ENCODE results near the gene TMEM121B. TPM values are rescaled to one million over a fixed set of nuclear protein-coding genes. Genes with fewer than 3 reads are reported as not detected.

Gene TMEM121B
- polyA plus RNA-seq, 4 donors = 0.28 to 0.45 (median 0.44) TPM; not detected in 1

DNA sequence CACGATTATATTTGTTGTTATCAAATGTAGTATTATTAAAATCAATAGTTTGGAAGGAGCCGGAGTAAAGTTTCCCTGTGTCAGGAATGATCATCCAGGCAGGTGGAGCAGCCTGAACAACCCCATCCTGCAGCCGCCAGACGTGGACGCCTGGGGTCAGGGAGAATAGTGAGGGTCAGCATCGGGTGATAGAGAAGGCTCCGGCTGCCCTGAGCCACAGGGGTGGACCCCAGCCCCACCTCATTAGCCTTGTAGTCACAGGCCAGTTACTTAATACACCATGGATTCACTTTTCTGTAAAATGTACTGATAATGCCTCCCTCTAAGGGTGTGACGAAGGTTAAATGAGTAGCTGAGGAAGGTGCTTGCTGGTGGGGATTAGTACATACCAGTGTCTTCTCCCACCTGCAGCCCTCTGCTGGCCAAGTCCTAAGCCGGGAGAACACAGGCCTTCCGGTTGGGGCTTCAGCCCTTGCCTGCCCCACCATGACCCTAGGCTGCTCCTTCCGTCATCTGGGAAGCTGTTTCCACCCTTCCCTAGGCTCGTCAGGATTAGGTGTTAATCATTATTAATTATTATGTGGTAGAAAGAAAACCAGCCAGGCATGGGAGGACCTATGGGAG lies 14.9 kb downstream of the TMEM121B start:
- Histone ChIP-seq H3K27ac (ENCODE audit: low read depth in 1 of 3, low read length in 2 of 3) (no peak overlapping the region), H3K4me1 (ENCODE audit: control insufficient read depth in 3 of 3, insufficient read depth in 2 of 3, low read depth in 1 of 3, low read length in 2 of 3) (no peaks in the 10 kb centered on the region), H3K4me3 (ENCODE audit: low read depth in 1 of 3, low read length in 3 of 3) (no peak overlapping the region), H3K36me3 (ENCODE audit: control insufficient read depth in 3 of 3, insufficient read depth in 2 of 3, low read depth in 1 of 3, low read length in 3 of 3) (peaks cover 27 to 39% (median 36%) of the 10 kb centered on the region in 3 donors), H3K9me3 (ENCODE audit: control insufficient read depth in 2 of 2, insufficient read depth in 1 of 2, low read depth in 1 of 2, low read length in 1 of 2) (no peaks in the 10 kb centered on the region), H3K27me3 (ENCODE audit: control insufficient read depth in 3 of 3, insufficient read depth in 3 of 3, low read length in 3 of 3) (no peaks in the 10 kb centered on the region)
- WGBS, 3 donors = 86 to 87% (median 87%) methylated on average over 12 of the region's 12 CpGs
- DNase-seq (no peak), FAIRE-seq (no peak)

DNA sequence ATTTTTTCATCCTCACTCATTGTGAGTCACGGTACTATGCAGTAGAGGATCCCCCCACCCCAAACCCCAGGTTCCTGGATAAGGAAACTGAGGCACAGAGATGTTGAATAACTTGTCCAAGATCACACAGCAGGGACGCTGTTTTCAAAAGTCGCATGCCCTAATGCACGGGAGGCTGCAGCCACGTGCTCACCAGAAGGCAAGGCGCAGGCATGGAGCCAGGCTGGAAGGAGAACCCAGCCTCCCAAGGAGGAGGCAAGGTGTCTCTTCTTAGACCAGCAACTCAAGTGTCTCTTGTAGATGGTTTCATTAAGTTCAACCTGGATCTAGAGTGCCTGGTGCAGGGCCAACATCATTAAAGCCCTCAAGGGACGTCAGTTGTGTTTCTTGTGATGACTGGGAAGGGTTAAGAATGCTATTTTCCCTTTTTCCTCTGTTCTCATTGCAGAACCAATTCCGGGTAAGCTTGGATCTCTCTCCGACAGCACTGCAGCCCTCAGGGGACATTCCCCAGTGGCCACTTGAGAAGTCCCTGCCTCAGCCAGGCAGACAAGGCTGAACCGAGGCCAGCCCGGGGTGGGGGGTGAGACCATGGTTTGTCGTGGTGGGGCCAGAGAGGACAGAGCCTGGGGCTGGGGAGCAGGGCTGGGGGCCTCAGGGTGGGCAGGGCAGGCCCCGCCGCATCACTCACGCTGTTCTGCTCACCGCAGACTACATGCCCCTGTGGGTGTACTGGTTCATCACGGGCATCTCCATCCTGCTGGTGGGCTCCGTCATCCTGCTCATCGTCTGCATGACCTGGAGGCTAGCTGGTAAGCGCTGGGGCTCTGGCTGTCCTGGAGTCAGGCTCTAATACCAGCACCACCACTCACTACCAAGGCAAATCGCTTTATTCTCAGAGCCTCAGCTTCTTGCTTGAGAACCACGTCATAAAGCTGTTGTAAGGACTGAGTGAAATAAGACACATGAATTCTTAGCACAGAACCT lies 15.7 kb downstream of the TMEM121B start:
- no peak for FAIRE-seq

DNA sequence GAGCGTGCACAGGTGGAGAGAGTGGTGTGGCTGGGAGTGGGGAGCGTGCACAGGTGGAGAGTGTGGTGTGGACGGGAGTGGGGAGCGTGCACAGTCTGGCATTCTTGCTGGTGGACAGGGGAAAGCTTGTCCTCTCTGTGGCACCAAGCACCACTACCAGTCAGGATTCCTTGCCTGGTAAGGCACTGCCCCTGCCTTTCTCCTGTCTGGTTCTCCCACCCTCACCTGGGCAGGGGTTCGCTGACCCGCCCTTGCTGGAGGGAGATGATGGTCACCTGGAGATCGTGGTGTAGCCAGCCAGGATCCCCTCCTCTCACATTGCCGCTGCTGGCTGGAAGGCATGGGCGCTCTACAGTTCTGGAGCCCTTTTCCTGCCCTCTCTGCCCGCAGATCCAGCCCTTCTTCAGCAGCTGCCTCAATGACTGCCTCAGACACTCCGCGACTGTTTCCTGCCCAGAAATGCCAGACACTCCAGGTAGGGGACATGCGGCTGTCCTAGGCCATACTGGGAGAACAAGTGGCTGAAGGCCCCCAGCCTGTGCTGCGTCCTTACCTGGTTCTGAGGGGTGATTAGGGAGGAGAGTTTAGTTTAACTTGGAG lies 16.7 kb downstream of the TMEM121B start:
- Histone ChIP-seq H3K27ac (ENCODE audit: low read depth in 1 of 3, low read length in 2 of 3) (no peak overlapping the region), H3K4me1 (ENCODE audit: control insufficient read depth in 3 of 3, insufficient read depth in 2 of 3, low read depth in 1 of 3, low read length in 2 of 3) (no peaks in the 10 kb centered on the region), H3K9me3 (ENCODE audit: control insufficient read depth in 2 of 2, insufficient read depth in 1 of 2, low read depth in 1 of 2, low read length in 1 of 2) (no peaks in the 10 kb centered on the region), H3K4me3 (ENCODE audit: low read depth in 1 of 3, low read length in 3 of 3) (no peak overlapping the region), H3K27me3 (ENCODE audit: control insufficient read depth in 3 of 3, insufficient read depth in 3 of 3, low read length in 3 of 3) (no peaks in the 10 kb centered on the region), H3K36me3 (ENCODE audit: control insufficient read depth in 3 of 3, insufficient read depth in 2 of 3, low read depth in 1 of 3, low read length in 3 of 3) (peaks cover 30 to 50% (median 31%) of the 10 kb centered on the region in 3 donors)
- DNase-seq (no peak), FAIRE-seq (no peak)
- WGBS, 3 donors = 87 to 90% (median 89%) methylated on average over 14 of the region's 14 CpGs

More for the DNA sequence above, 15.7 kb downstream of the TMEM121B start:
- no peaks in the 10 kb centered on the region for H3K4me1 ChIP-seq (ENCODE audit: control insufficient read depth in 3 of 3, insufficient read depth in 2 of 3, low read depth in 1 of 3, low read length in 2 of 3)
- WGBS, 3 donors = 86 to 88% (median 88%) methylated on average over 22 of the region's 22 CpGs
- no peak overlapping the region for H3K4me3 ChIP-seq (ENCODE audit: low read depth in 1 of 3, low read length in 3 of 3)
- DNase-seq = no peak
- no peaks in the 10 kb centered on the region for H3K27me3 ChIP-seq (ENCODE audit: control insufficient read depth in 3 of 3, insufficient read depth in 3 of 3, low read length in 3 of 3)
- H3K27ac ChIP-seq (ENCODE audit: low read depth in 1 of 3, low read length in 2 of 3) = no peak overlapping the region
- H3K9me3 ChIP-seq (ENCODE audit: control insufficient read depth in 2 of 2, insufficient read depth in 1 of 2, low read depth in 1 of 2, low read length in 1 of 2) = no peaks in the 10 kb centered on the region
- peaks cover 29 to 48% (median 35%) of the 10 kb centered on the region in 3 donors for H3K36me3 ChIP-seq (ENCODE audit: control insufficient read depth in 3 of 3, insufficient read depth in 2 of 3, low read depth in 1 of 3, low read length in 3 of 3)

DNA sequence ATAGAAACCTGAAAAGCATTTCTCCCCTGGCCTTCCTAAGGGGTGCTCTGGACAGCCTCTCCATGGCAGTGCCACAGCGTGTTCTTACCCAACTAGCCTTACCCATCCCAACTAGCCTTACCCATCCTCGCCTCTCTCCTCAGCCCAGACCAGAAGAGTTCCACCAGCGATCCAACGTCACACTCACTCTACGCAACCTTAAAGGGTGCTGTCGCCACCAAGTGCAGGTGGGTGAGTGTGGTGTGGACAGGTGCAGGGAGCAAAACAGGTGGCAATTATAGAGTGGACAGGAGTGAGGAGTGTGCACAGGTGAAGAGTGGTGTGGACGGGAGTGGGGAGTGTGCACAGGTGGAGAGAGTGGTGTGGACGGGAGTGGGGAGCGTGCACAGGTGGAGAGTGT lies 17.8 kb downstream of the TMEM121B start:
- FAIRE-seq (no peak), DNase-seq (no peak)

DNA sequence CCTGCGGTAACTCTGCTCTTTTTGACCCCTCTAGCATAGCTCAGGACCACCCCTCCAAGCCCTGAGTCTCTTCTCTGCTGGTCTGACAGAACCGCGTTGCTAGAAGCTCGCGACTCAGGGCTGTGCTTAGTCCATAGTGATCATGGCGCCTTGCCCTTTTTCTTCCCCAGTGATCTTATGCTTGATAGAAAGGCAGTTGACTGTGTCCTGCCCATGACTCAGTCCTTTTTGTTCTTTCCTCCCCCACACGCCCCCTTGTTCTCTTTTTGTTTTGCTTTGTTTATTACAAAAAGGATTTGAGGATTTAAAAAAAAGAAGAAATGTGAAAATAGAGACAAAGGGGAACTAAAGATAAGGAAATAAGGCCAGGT lies 18.9 kb downstream of the TMEM121B start:
- DNase-seq (no peak), FAIRE-seq (no peak)
- Histone ChIP-seq H3K4me1 (ENCODE audit: control insufficient read depth in 3 of 3, insufficient read depth in 2 of 3, low read depth in 1 of 3, low read length in 2 of 3) (no peaks in the 10 kb centered on the region), H3K9me3 (ENCODE audit: control insufficient read depth in 2 of 2, insufficient read depth in 1 of 2, low read depth in 1 of 2, low read length in 1 of 2) (no peaks in the 10 kb centered on the region), H3K4me3 (ENCODE audit: low read depth in 1 of 3, low read length in 3 of 3) (no peak overlapping the region), H3K27ac (ENCODE audit: low read depth in 1 of 3, low read length in 2 of 3) (no peak overlapping the region), H3K27me3 (ENCODE audit: control insufficient read depth in 3 of 3, insufficient read depth in 3 of 3, low read length in 3 of 3) (no peaks in the 10 kb centered on the region), H3K36me3 (ENCODE audit: control insufficient read depth in 3 of 3, insufficient read depth in 2 of 3, low read depth in 1 of 3, low read length in 3 of 3) (peaks cover 20 to 58% (median 29%) of the 10 kb centered on the region in 3 donors)
- WGBS, 3 donors = 89 to 96% (median 94%) methylated on average over 7 of the region's 7 CpGs

More for the DNA sequence above, 17.8 kb downstream of the TMEM121B start:
- 95 to 98% (median 97%) methylated on average over 9 of the region's 9 CpGs for WGBS, 3 donors
- no peak overlapping the region for H3K4me3 ChIP-seq (ENCODE audit: low read depth in 1 of 3, low read length in 3 of 3)
- no peaks in the 10 kb centered on the region for H3K9me3 ChIP-seq (ENCODE audit: control insufficient read depth in 2 of 2, insufficient read depth in 1 of 2, low read depth in 1 of 2, low read length in 1 of 2)
- H3K4me1 ChIP-seq (ENCODE audit: control insufficient read depth in 3 of 3, insufficient read depth in 2 of 3, low read depth in 1 of 3, low read length in 2 of 3) = no peaks in the 10 kb centered on the region
- H3K36me3 ChIP-seq (ENCODE audit: control insufficient read depth in 3 of 3, insufficient read depth in 2 of 3, low read depth in 1 of 3, low read length in 3 of 3) = peaks cover 24 to 57% (median 25%) of the 10 kb centered on the region in 3 donors
- H3K27me3 ChIP-seq (ENCODE audit: control insufficient read depth in 3 of 3, insufficient read depth in 3 of 3, low read length in 3 of 3) = no peaks in the 10 kb centered on the region
- no peak overlapping the region for H3K27ac ChIP-seq (ENCODE audit: low read depth in 1 of 3, low read length in 2 of 3)

DNA sequence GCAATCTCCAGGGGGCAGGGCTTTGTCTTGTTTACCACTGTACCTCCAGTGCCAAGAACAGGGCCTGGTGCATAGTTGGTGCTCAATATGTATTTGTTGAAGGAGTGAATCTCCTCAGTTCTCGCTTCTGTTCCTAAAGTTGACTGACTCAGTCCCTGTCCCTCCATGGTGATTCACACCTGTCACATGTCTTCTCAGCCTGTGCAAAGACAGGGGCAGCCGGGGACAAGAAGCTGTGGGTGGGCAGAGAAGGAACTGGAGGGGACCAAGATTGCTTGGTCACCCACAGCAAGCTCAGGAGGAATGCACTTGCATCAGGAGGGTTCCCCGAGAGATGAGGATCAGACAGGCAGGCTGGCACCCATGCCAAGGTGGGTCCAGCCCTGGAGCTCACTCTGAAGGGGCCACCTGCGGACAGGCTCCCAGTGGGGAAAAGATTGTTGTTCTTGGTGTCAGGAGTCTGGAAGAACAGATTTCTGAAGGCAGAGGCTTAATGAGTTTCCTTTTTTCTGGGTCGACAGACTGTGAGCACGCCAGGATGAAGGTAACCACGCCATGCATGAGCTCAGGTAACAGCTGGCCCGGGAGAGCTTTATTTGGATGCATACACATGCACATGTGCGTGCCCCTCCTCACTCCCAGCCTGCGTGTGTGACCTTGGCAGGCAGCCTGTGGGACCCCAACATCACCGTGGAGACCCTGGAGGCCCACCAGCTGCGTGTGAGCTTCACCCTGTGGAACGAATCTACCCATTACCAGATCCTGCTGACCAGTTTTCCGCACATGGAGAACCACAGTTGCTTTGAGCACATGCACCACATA lies 19.5 kb downstream of the TMEM121B start:
- DNase-seq = no peak
- Histone ChIP-seq H3K27me3 (ENCODE audit: control insufficient read depth in 3 of 3, insufficient read depth in 3 of 3, low read length in 3 of 3) (no peaks in the 10 kb centered on the region), H3K36me3 (ENCODE audit: control insufficient read depth in 3 of 3, insufficient read depth in 2 of 3, low read depth in 1 of 3, low read length in 3 of 3) (peaks cover 20 to 59% (median 29%) of the 10 kb centered on the region in 3 donors), H3K4me1 (ENCODE audit: control insufficient read depth in 3 of 3, insufficient read depth in 2 of 3, low read depth in 1 of 3, low read length in 2 of 3) (no peaks in the 10 kb centered on the region), H3K4me3 (ENCODE audit: low read depth in 1 of 3, low read length in 3 of 3) (no peak overlapping the region), H3K27ac (ENCODE audit: low read depth in 1 of 3, low read length in 2 of 3) (no peak overlapping the region), H3K9me3 (ENCODE audit: control insufficient read depth in 2 of 2, insufficient read depth in 1 of 2, low read depth in 1 of 2, low read length in 1 of 2) (no peaks in the 10 kb centered on the region)
- no peak for FAIRE-seq
- WGBS, 3 donors = 86 to 93% (median 88%) methylated on average over 14 of the region's 14 CpGs

DNA sequence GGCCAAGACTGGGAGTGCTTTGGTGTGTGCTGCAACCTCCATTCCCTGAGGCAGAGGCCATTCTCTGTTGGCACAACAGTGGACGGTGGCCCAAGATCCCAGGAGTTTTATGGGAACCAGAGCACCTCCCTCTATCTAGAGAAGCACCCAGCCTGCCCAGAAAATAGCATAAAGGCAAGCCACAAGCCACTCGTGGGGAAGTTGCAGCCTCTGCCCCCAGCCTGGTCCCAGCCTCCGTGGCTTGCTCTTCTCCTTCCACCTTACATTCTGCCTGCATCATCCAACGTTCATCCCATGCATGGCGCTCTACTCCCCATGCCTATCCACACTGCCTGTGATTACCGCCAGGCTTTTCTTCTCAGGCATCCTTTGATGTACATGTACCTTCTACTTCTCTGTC lies 20.5 kb downstream of the TMEM121B start:
- peaks cover 17 to 59% (median 29%) of the 10 kb centered on the region in 3 donors for H3K36me3 ChIP-seq (ENCODE audit: control insufficient read depth in 3 of 3, insufficient read depth in 2 of 3, low read depth in 1 of 3, low read length in 3 of 3)
- WGBS, 3 donors = 80 to 81% (median 80%) methylated on average over 6 of the region's 6 CpGs
- H3K27ac ChIP-seq (ENCODE audit: low read depth in 1 of 3, low read length in 2 of 3) = no peak overlapping the region
- no peaks in the 10 kb centered on the region for H3K27me3 ChIP-seq (ENCODE audit: control insufficient read depth in 3 of 3, insufficient read depth in 3 of 3, low read length in 3 of 3)
- no peaks in the 10 kb centered on the region for H3K9me3 ChIP-seq (ENCODE audit: control insufficient read depth in 2 of 2, insufficient read depth in 1 of 2, low read depth in 1 of 2, low read length in 1 of 2)
- FAIRE-seq = no peak
- no peak overlapping the region for H3K4me3 ChIP-seq (ENCODE audit: low read depth in 1 of 3, low read length in 3 of 3)
- DNase-seq = no peak
- H3K4me1 ChIP-seq (ENCODE audit: control insufficient read depth in 3 of 3, insufficient read depth in 2 of 3, low read depth in 1 of 3, low read length in 2 of 3) = no peaks in the 10 kb centered on the region

Data from small intestine (tissue), 7 donors.